AG04450 (cell line): ENCODE measurements around the gene OSBPL10. TPM values are rescaled to one million over a fixed set of nuclear protein-coding genes. Genes with fewer than 3 reads are reported as not detected.

Experiments
- CTCF ChIA-PET: fragments of 300-600, 350-600 bp; formaldehyde crosslinking; extraction: SDS; loops from one replicate; lab custom pipeline; 2022; ENCODE audit warnings: antibody characterized with exemption, inconsistent platforms; lab: Charles Lee
- POLR2A ChIA-PET: fragments of 350-600 bp; formaldehyde crosslinking; extraction: SDS; loops from one replicate; lab custom pipeline; 2021; ENCODE audit warnings: antibody characterized with exemption, inconsistent platforms; lab: Yijun Ruan, JAX
- DNase-seq: peaks from one replicate; pipeline ENCODE4 v3.0.0-alpha.2; 2011; ENCODE audit warnings: low read depth, low spot score
- H3K27ac ChIP-seq: one replicate; pipeline ENCODE4 v1.5.1; 2012; ENCODE audit warnings: low read depth, low read length, control low read depth
- H3K27me3 ChIP-seq: one replicate; pipeline ENCODE4 v1.6.0; 2012; ENCODE audit warnings: low read length; ENCODE audit not compliant: control insufficient read depth, insufficient read depth
- H3K4me3 ChIP-seq: 2 replicates; pipeline ENCODE4 v1.5.1; 2011; ENCODE audit warnings: mild to moderate bottlenecking, low read depth, low read length, control low read depth
- H3K9me3 ChIP-seq: 2 replicates; pipeline ENCODE4 v1.5.1; 2012; ENCODE audit warnings: low read length; ENCODE audit not compliant: control insufficient read depth, insufficient read depth
- polyA plus RNA-seq: library from polyadenylated mRNA; depleted of rRNA; stranded (reverse); fragments of >200 nt; gene quantifications from 2 replicates; pipeline ENCODE4 v1.2.3, GENCODE V29; 2011
- TF ChIP-seq, protein P1 (sequence below): IDR thresholded peaks from 2 replicates; pipeline ENCODE4 v1.5.1; 2011; ENCODE audit warnings: low read depth, low read length, control low read depth, inconsistent platforms

Gene OSBPL10
- polyA plus RNA-seq, 1 experiment, result 13.2 TPM

DNA sequence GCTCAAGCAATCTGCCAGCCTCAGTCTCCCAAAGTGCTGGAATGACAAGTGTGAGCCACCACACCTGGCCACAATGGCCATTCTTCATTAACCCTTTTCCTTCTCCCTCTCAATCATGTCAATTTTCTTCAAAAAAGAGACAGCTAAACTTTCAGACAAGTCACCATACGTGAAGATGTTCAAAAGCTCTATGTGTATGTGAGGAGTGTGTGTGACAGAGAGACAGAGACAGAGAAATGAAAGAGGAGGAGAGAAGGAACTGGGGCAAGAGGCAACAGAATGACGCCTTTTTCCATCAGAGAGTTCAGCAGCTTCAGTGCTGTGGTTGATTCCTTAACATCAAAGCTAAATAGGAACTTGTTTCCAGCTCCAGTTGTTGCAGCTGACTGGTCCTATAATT lies 27.4 kb downstream of the OSBPL10 start:
- Histone ChIP-seq H3K27ac (no peak overlapping the region), H3K4me3 (no peak overlapping the region), H3K9me3 (peaks cover 12% of the 10 kb centered on the region; the same call in 1 of the 2 replicates), H3K27me3 (no peaks in the 10 kb centered on the region)
- POLR2A ChIA-PET, result no interaction called here
- DNase-seq, result no peak
- TF ChIP-seq, protein P1, sequence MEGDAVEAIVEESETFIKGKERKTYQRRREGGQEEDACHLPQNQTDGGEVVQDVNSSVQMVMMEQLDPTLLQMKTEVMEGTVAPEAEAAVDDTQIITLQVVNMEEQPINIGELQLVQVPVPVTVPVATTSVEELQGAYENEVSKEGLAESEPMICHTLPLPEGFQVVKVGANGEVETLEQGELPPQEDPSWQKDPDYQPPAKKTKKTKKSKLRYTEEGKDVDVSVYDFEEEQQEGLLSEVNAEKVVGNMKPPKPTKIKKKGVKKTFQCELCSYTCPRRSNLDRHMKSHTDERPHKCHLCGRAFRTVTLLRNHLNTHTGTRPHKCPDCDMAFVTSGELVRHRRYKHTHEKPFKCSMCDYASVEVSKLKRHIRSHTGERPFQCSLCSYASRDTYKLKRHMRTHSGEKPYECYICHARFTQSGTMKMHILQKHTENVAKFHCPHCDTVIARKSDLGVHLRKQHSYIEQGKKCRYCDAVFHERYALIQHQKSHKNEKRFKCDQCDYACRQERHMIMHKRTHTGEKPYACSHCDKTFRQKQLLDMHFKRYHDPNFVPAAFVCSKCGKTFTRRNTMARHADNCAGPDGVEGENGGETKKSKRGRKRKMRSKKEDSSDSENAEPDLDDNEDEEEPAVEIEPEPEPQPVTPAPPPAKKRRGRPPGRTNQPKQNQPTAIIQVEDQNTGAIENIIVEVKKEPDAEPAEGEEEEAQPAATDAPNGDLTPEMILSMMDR, result no peak
- CTCF ChIA-PET, result no interaction called here

GRCh38 chr3:31953091-31953490 lies 28.0 kb downstream of the OSBPL10 start:
- H3K9me3 ChIP-seq, result peaks cover 12% of the 10 kb centered on the region; the same call in 1 of the 2 replicates
- CTCF ChIA-PET, result no interaction called here
- POLR2A ChIA-PET, result no interaction called here
- no peak overlapping the region for H3K4me3 ChIP-seq
- no peak for DNase-seq
- TF ChIP-seq, protein P1, result no peak
- H3K27me3 ChIP-seq, result no peaks in the 10 kb centered on the region
- no peak overlapping the region for H3K27ac ChIP-seq

GRCh38 chr3:31952205-31952604 lies 28.9 kb downstream of the OSBPL10 start:
- ChIA-PET POLR2A (no interaction called here), CTCF (no interaction called here)
- H3K27me3 ChIP-seq, result no peaks in the 10 kb centered on the region
- peaks cover 12% of the 10 kb centered on the region; the same call in 1 of the 2 replicates for H3K9me3 ChIP-seq
- TF ChIP-seq, protein P1, result no peak
- H3K27ac ChIP-seq, result no peak overlapping the region
- no peak overlapping the region for H3K4me3 ChIP-seq
- DNase-seq, result no peak

- Histone ChIP-seq H3K27ac (no peak overlapping the region), H3K27me3 (no peaks in the 10 kb centered on the region), H3K9me3 (peaks cover 4% of the 10 kb centered on the region), H3K4me3 (no peak overlapping the region)
- DNase-seq, result no peak
- TF ChIP-seq, protein P1, result no peak
- POLR2A ChIA-PET, result no interaction called here
- CTCF ChIA-PET, result interaction anchor here (1.5 kb wide), 1 partner anchor 12 kb away, joined by 4 read pairs; no protein-coding TSS in a partner anchor
Observed at GRCh38 chr3:31948280-31948679, 32.8 kb downstream of the OSBPL10 start.

DNA sequence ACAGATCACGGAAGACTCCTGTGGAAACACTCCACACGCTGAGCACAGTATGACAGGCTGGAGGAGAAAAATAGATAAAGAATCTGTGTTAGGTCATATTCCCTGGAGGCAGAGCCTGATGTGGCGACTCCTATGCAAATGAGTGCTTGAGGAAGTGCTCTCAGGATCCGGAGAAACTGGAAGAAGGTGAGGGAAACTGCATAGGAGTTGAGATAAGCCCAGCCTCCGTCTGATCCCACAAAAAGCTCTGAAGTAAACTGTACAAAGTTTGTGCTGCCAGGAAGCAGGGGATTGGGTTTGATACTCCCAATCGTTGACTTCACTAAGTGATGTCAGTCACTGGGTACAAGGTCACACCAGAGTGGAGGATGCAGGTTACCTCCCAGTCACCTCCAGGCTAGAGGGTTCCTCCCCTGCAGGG lies 33.4 kb downstream of the OSBPL10 start:
- TF ChIP-seq, protein P1, result no peak
- Histone ChIP-seq H3K27me3 (no peaks in the 10 kb centered on the region), H3K9me3 (peaks cover 4% of the 10 kb centered on the region), H3K27ac (no peak overlapping the region), H3K4me3 (no peak overlapping the region)
- ChIA-PET CTCF (no interaction called here), POLR2A (no interaction called here)
- no peak for DNase-seq
